A549 (cell line): ENCODE results near the gene CCDC87. TPM values are rescaled to one million over a fixed set of nuclear protein-coding genes. Genes with fewer than 3 reads are reported as not detected.

Experiments
- ATAC-seq, 2 experiments: fragments of 200-7000 bp in 1 of 2; fragments of >200 bp in 1 of 2; cut with Nextera tagmentation in 1 of 2; cut with Tn5 transposase in 1 of 2; 3 replicates each; pipeline versions ENCODE4 v1.8.0 to v1.9.1; 2018 to 2020; ENCODE audit warnings: mild to moderate bottlenecking in 1 of 2, moderate library complexity in 1 of 2
- CTCF ChIA-PET: fragments of 300-600 bp; sonication (Branson Sonifier 250); formaldehyde crosslinking; extraction: SDS; loops from one replicate; lab custom pipeline; 2021; ENCODE audit warnings: antibody characterized with exemption, inconsistent platforms; lab: Yijun Ruan, JAX
- POLR2A ChIA-PET: fragments of 350-600 bp; formaldehyde crosslinking; extraction: SDS; loops from one replicate; lab custom pipeline; 2021; ENCODE audit warnings: antibody characterized with exemption, inconsistent platforms; lab: Yijun Ruan, JAX
- DNase-seq, 2 experiments: peaks; one replicate each; pipeline versions ENCODE4 v3.0.0 to v3.0.0-alpha.2; 2011 to 2016; ENCODE audit warnings: low read depth in 1 of 2, low spot score in 1 of 2
- FAIRE-seq: peaks from 2 replicates; lab custom pipeline; 2011; peaks lifted over from hg19 to GRCh38; lab: Jason Lieb, UNC
- H3K27ac ChIP-seq, 2 experiments: fragments of >200 bp; sonication (Bioruptor Twin); formaldehyde crosslinking; 3 replicates each; pipeline ENCODE4 v1.5.1; 2016 to 2017
- H3K4me1 ChIP-seq: fragments of >200 bp; sonication (Bioruptor Twin); formaldehyde crosslinking; 3 replicates; pipeline ENCODE4 v1.6.1; 2016
- H3K4me2 ChIP-seq: fragments of >200 bp; sonication (Bioruptor Twin); formaldehyde crosslinking; 3 replicates; pipeline ENCODE4 v1.6.1; 2016
- H3K4me3 ChIP-seq: fragments of >200 bp; sonication (Bioruptor Twin); formaldehyde crosslinking; 3 replicates; pipeline ENCODE4 v1.5.1; 2016
- H3K9me3 ChIP-seq: fragments of >200 bp; sonication (Bioruptor Twin); formaldehyde crosslinking; 3 replicates; pipeline ENCODE4 v1.6.1; 2016
- CTCF ChIP-seq: fragments of >200 bp; sonication (Bioruptor Twin); formaldehyde crosslinking; IDR thresholded peaks from 3 replicates; pipeline ENCODE4 v1.5.1; 2016
- EHF ChIP-seq: fragments of 250-450 bp; sonication (Bioruptor Pico); IDR thresholded peaks from 2 replicates; pipeline ENCODE4 v1.5.0; 2020; ENCODE audit warnings: mild to moderate bottlenecking
- EHMT2 ChIP-seq: fragments of 200-600 bp; sonication (generic); IDR thresholded peaks from 2 replicates; pipeline ENCODE4 v1.6.1; 2016; ENCODE audit warnings: antibody characterized with exemption, low read depth, mild to moderate bottlenecking, moderate library complexity
- FOSB ChIP-seq: fragments of 250-450 bp; sonication (Bioruptor Pico); IDR thresholded peaks from 2 replicates; pipeline ENCODE4 v1.5.0; 2020; ENCODE audit warnings: mild to moderate bottlenecking, moderate library complexity
- FOXS1 ChIP-seq: fragments of 250-450 bp; sonication (Bioruptor Pico); IDR thresholded peaks from 2 replicates; pipeline ENCODE4 v1.5.0; 2020; ENCODE audit warnings: mild to moderate bottlenecking, moderate library complexity
- HMGXB4 ChIP-seq: fragments of 250-450 bp; sonication (Bioruptor Pico); IDR thresholded peaks from 2 replicates; pipeline ENCODE4 v1.5.0; 2021; ENCODE audit warnings: mild to moderate bottlenecking, moderate library complexity, borderline replicate concordance
- HOXA7 ChIP-seq: fragments of 250-450 bp; sonication (Bioruptor Pico); IDR thresholded peaks from 2 replicates; pipeline ENCODE4 v1.5.0; 2020; ENCODE audit warnings: mild to moderate bottlenecking, moderate library complexity
- NR3C1 ChIP-seq: fragments of >200 bp; sonication (Bioruptor Twin); formaldehyde crosslinking; IDR thresholded peaks from 3 replicates; pipeline ENCODE4 v1.6.1; 2017
- POLR2A ChIP-seq: IDR thresholded peaks from 2 replicates; pipeline ENCODE4 v1.6.1; 2012; ENCODE audit warnings: mild to moderate bottlenecking, low read length
- POLR2AphosphoS2 ChIP-seq: conservative IDR thresholded peaks from 2 replicates; pipeline ENCODE4 v1.6.1; 2012; ENCODE audit warnings: low read length, improper control_type of control experiment, inconsistent platforms
- RARB ChIP-seq: fragments of 250-450 bp; sonication (Bioruptor Pico); IDR thresholded peaks from 2 replicates; pipeline ENCODE4 v1.8.0; 2021; ENCODE audit warnings: mild to moderate bottlenecking, moderate library complexity
- SREBF2 ChIP-seq: fragments of 450-650 bp; IDR thresholded peaks from 2 replicates; pipeline ENCODE4 v1.6.1; 2014; ENCODE audit warnings: mild to moderate bottlenecking, moderate library complexity
- ZC3H11A ChIP-seq: fragments of 450-650 bp; IDR thresholded peaks from 2 replicates; pipeline ENCODE4 v1.6.1; 2014; ENCODE audit warnings: antibody characterized with exemption, mild to moderate bottlenecking
- WGBS: methylation state at CpG from one replicate; pipeline ENCODE4 v1.1.6; 2017; ENCODE audit errors: missing lambda C conversion rate; 5-methylcytosine and 5-hydroxymethylcytosine counted together
- polyA plus RNA-seq, 4 experiments: library from polyadenylated mRNA; depleted of rRNA in 3 of 4; stranded (reverse); fragments of >200 nt; fragmentation: RNase III in 1 of 4; extraction: RNeasy Plus Mini Kit Qiagen cat#74134 plus additional on column Dnase treatment in 1 of 4; gene quantifications; 2 replicates in 3 of 4; 3 replicates in 1 of 4; pipeline ENCODE4 v1.2.3, GENCODE V29; 2011 to 2017
- TF ChIP-seq, protein P1 (sequence below): fragments of 200-600 bp; sonication (generic); IDR thresholded peaks from 2 replicates; pipeline ENCODE4 v1.6.1; 2016; ENCODE audit warnings: antibody characterized with exemption, mild to moderate bottlenecking, moderate library complexity
- TF ChIP-seq, protein P2 (sequence below): IDR thresholded peaks from 2 replicates; pipeline ENCODE4 v1.6.1; 2012; ENCODE audit warnings: low read depth, borderline replicate concordance

The CCDC87 gene
- polyA plus RNA-seq, 2 of the 4 experiments (the other 2 are of a cell fraction): 0.47 to 0.68 TPM

- FAIRE-seq (no peak), ATAC-seq (no peak; a peak in 3 of 6 replicates), DNase-seq (no peak)
- ChIA-PET CTCF (interaction anchor here (1.0 to 1.5 kb wide), 4 partner anchors 10 to 146 kb away, joined by 3 to 4 read pairs (median 3); partner anchors contain the start of genes CCDC87 and CCS), POLR2A (interaction anchor here (1.5 to 3.9 kb wide), 2 partner anchors 9 to 13 kb away, joined by 5 to 19 read pairs; partner anchors contain the start of genes RBM14 and RBM4)
- Histone ChIP-seq H3K9me3 (no peaks in the 10 kb centered on the region), H3K4me2 (no peak overlapping the region), H3K27ac (no peak overlapping the region), H3K4me3 (no peak overlapping the region), H3K4me1 (peaks cover 16% of the 10 kb centered on the region)
- 98% methylated on average over 23 of the region's 26 CpGs for WGBS
- TF ChIP-seq SREBF2 (no peak), EHMT2 (no peak), POLR2AphosphoS2 (no peak; the same call in 1 of the 2 replicates), EHF (no peak), HOXA7 (CRISPR knock-in tag) (no peak), RARB (no peak), POLR2A (no peak), NR3C1 (no peak), FOXS1 (no peak), ZC3H11A (no peak)
- TF ChIP-seq, protein P1, sequence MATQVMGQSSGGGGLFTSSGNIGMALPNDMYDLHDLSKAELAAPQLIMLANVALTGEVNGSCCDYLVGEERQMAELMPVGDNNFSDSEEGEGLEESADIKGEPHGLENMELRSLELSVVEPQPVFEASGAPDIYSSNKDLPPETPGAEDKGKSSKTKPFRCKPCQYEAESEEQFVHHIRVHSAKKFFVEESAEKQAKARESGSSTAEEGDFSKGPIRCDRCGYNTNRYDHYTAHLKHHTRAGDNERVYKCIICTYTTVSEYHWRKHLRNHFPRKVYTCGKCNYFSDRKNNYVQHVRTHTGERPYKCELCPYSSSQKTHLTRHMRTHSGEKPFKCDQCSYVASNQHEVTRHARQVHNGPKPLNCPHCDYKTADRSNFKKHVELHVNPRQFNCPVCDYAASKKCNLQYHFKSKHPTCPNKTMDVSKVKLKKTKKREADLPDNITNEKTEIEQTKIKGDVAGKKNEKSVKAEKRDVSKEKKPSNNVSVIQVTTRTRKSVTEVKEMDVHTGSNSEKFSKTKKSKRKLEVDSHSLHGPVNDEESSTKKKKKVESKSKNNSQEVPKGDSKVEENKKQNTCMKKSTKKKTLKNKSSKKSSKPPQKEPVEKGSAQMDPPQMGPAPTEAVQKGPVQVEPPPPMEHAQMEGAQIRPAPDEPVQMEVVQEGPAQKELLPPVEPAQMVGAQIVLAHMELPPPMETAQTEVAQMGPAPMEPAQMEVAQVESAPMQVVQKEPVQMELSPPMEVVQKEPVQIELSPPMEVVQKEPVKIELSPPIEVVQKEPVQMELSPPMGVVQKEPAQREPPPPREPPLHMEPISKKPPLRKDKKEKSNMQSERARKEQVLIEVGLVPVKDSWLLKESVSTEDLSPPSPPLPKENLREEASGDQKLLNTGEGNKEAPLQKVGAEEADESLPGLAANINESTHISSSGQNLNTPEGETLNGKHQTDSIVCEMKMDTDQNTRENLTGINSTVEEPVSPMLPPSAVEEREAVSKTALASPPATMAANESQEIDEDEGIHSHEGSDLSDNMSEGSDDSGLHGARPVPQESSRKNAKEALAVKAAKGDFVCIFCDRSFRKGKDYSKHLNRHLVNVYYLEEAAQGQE: no peak
- TF ChIP-seq, protein P2, sequence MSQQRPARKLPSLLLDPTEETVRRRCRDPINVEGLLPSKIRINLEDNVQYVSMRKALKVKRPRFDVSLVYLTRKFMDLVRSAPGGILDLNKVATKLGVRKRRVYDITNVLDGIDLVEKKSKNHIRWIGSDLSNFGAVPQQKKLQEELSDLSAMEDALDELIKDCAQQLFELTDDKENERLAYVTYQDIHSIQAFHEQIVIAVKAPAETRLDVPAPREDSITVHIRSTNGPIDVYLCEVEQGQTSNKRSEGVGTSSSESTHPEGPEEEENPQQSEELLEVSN: no peak
These were observed 32.3 kb upstream of the CCDC87 start for GRCh38 chr11:66625041-66625751.

- no peak for DNase-seq
- H3K27ac ChIP-seq: no peak overlapping the region
- H3K4me1 ChIP-seq: peaks cover 22% of the 10 kb centered on the region
- POLR2A ChIA-PET: interaction anchor here (0.7 to 3.9 kb wide), 3 partner anchors 8 to 52 kb away, joined by 3 to 19 read pairs (median 5); partner anchors contain the start of genes RBM14 and RBM4
- peak in 1 of 2 experiments; percentile 10; a peak in 2 of 6 replicates for ATAC-seq
- H3K4me2 ChIP-seq: no peak overlapping the region
- no peaks in the 10 kb centered on the region for H3K9me3 ChIP-seq
- FAIRE-seq: no peak
- CTCF ChIA-PET: interaction anchor here (1.2 to 1.5 kb wide), 4 partner anchors 8 to 146 kb away, joined by 3 to 4 read pairs (median 4); partner anchors contain the start of genes CCDC87 and CCS
- WGBS: 93% methylated on average over 16 of the region's 16 CpGs
- no peak for TF ChIP-seq CTCF
- TF ChIP-seq FOSB (CRISPR knock-in tag): no peak
- TF ChIP-seq HMGXB4 (CRISPR knock-in tag): no peak
- TF ChIP-seq HOXA7 (CRISPR knock-in tag): no peak
- TF ChIP-seq, all 56 proteins: peak for 0
- H3K4me3 ChIP-seq: no peak overlapping the region
These were observed 31.6 kb upstream of the CCDC87 start for GRCh38 chr11:66624450-66624849.
